ENCODE data around the gene RYR1. TPM values are rescaled to one million over a fixed set of nuclear protein-coding genes. Genes with fewer than 3 reads are reported as not detected.

The RYR1 gene
- total RNA-seq, 1 experiment from 2014 or later: 34.2 TPM

GRCh38 chr19:38395381-38396114, 37.9 kb upstream of the RYR1 start:
- POLR2A ChIA-PET: no interaction called here
- BruUV-seq (replicated peaks): no TSS peak
- H3K9me3 ChIP-seq (ENCODE audit: control insufficient read depth, insufficient read depth, low read depth, low read length): no peaks in the 10 kb centered on the region
- intact Hi-C loops (cut with micrococcal nuclease; ENCODE audit: unreplicated experiment) (no loop called here), in situ Hi-C loops (cut with HindIII; ENCODE audit: low pct_unique_long_range_greater_than_20kb, low sequenced_read_pairs) (no loop called here)
- ATAC-seq (no peak), DNase-seq (ENCODE audit: low read depth, low spot score) (no peak)
- CTCF ChIA-PET: no interaction called here
- no peak for TF ChIP-seq TCF7L2 (IDR thresholded peaks at IDR 0.05; ENCODE audit: low read depth, low read length)
- H3K4me3 ChIP-seq (ENCODE audit: low read depth in 2 of 2, low read length in 2 of 2): no peak overlapping the region
- H3K27me3 ChIP-seq (ENCODE audit: control insufficient read depth, insufficient read depth, low read length): no peaks in the 10 kb centered on the region
- H3K27ac ChIP-seq (ENCODE audit: low read length): no peak overlapping the region
- no peaks in the 10 kb centered on the region for H3K36me3 ChIP-seq (ENCODE audit: control insufficient read depth, insufficient read depth, low read length)
- H3K4me1 ChIP-seq (ENCODE audit: control insufficient read depth, insufficient read depth, low read length): peaks cover 3% of the 10 kb centered on the region; the same call in 1 of the 2 replicates

GRCh38 chr19:38399081-38399480, 34.4 kb upstream of the RYR1 start:
- no peak for ATAC-seq
- in situ Hi-C loops (cut with HindIII; ENCODE audit: low pct_unique_long_range_greater_than_20kb, low sequenced_read_pairs): no loop called here

More at GRCh38 chr19:38399081-38399480, 34.4 kb upstream of the RYR1 start:
- intact Hi-C loops (cut with micrococcal nuclease; ENCODE audit: unreplicated experiment): no loop called here
- H3K4me1 ChIP-seq (ENCODE audit: control insufficient read depth, insufficient read depth, low read length): peaks cover 3% of the 10 kb centered on the region; the same call in 1 of the 2 replicates
- no peaks in the 10 kb centered on the region for H3K9me3 ChIP-seq (ENCODE audit: control insufficient read depth, insufficient read depth, low read depth, low read length)
- TF ChIP-seq CTCF (IDR thresholded peaks at IDR 0.05) (no peak), POLR2AphosphoS5 (IDR thresholded peaks at IDR 0.05; ENCODE audit: low read depth, low read length) (no peak), TCF7L2 (IDR thresholded peaks at IDR 0.05; ENCODE audit: low read depth, low read length) (no peak), SIN3A (IDR thresholded peaks at IDR 0.05; ENCODE audit: borderline replicate concordance, insufficient read depth, low read depth, low read length) (no peak)
- TF ChIP-seq, protein P1, sequence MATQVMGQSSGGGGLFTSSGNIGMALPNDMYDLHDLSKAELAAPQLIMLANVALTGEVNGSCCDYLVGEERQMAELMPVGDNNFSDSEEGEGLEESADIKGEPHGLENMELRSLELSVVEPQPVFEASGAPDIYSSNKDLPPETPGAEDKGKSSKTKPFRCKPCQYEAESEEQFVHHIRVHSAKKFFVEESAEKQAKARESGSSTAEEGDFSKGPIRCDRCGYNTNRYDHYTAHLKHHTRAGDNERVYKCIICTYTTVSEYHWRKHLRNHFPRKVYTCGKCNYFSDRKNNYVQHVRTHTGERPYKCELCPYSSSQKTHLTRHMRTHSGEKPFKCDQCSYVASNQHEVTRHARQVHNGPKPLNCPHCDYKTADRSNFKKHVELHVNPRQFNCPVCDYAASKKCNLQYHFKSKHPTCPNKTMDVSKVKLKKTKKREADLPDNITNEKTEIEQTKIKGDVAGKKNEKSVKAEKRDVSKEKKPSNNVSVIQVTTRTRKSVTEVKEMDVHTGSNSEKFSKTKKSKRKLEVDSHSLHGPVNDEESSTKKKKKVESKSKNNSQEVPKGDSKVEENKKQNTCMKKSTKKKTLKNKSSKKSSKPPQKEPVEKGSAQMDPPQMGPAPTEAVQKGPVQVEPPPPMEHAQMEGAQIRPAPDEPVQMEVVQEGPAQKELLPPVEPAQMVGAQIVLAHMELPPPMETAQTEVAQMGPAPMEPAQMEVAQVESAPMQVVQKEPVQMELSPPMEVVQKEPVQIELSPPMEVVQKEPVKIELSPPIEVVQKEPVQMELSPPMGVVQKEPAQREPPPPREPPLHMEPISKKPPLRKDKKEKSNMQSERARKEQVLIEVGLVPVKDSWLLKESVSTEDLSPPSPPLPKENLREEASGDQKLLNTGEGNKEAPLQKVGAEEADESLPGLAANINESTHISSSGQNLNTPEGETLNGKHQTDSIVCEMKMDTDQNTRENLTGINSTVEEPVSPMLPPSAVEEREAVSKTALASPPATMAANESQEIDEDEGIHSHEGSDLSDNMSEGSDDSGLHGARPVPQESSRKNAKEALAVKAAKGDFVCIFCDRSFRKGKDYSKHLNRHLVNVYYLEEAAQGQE (IDR thresholded peaks at IDR 0.05; ENCODE audit: insufficient read depth in 1 of 2, low read depth in 2 of 2, low read length in 1 of 2): no peak
- no TSS peak for BruUV-seq (replicated peaks)
- ChIA-PET POLR2A (interaction anchor here (0.6 kb wide), 1 partner anchor 21 kb away, joined by 3 read pairs; no protein-coding TSS in a partner anchor), CTCF (no interaction called here)
- no peaks in the 10 kb centered on the region for H3K27me3 ChIP-seq (ENCODE audit: control insufficient read depth, insufficient read depth, low read length)
- no peak for DNase-seq (ENCODE audit: low read depth, low spot score)
- no peaks in the 10 kb centered on the region for H3K36me3 ChIP-seq (ENCODE audit: control insufficient read depth, insufficient read depth, low read length)
- H3K27ac ChIP-seq (ENCODE audit: low read length): no peak overlapping the region
- no peak overlapping the region for H3K4me3 ChIP-seq (ENCODE audit: low read depth in 2 of 2, low read length in 2 of 2)
